Rectal smooth muscle tissue (tissue), 1 donor: ENCODE results near the gene ZNF71.
A peak's percentile ranks its signal among the peaks of the same experiment; 100 is the strongest.
"Not testable (repeated sequence)": the region's sequence is repeated elsewhere in the genome, so short reads cannot be mapped to it uniquely, and the experiment has no call there.

ENCODE experiments used
- H3K27ac ChIP-seq: one replicate; pipeline ENCODE4 v1.7.0; 2013; ENCODE audit warnings: low read depth, low read length, inconsistent platforms
- H3K27me3 ChIP-seq: one replicate; pipeline ENCODE4 v1.7.0; 2013; ENCODE audit warnings: low read length; ENCODE audit not compliant: control insufficient read depth, insufficient read depth
- H3K36me3 ChIP-seq: one replicate; pipeline ENCODE4 v1.7.0; 2013; ENCODE audit warnings: low read length; ENCODE audit not compliant: control insufficient read depth, insufficient read depth
- H3K4me1 ChIP-seq: one replicate; pipeline ENCODE4 v1.7.0; 2013; ENCODE audit warnings: low read length; ENCODE audit not compliant: control insufficient read depth, insufficient read depth
- H3K4me3 ChIP-seq: one replicate; pipeline ENCODE4 v1.7.0; 2013; ENCODE audit warnings: low read length
- H3K9ac ChIP-seq: one replicate; pipeline ENCODE4 v1.7.0; 2013; ENCODE audit warnings: low read length

ZNF71 gene

DNA sequence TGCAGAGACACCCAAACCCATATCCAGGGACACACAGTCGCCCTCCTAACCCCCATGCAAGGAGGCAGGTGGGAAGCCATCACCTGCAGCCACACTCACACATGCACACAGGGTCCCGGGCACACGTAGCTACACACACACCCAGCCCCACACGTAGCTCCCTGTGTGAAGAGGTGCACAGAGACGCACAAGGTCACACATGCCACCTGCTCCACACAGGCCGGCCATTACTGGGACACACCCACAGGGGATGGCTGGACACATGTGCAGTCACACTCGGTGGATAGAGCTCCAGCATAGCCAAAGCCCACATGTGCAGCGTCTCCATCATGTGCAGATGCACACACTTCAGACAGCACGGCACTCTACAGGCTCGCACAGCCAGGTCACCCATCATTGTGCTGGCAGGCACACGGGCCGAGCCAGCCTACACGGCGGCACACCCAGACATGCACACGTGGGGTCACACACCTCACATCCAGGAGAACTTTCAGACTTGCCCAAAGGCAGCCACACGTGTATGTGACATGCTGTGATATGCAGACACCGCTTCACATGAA is 75.4 kb downstream of the ZNF71 start:
- no peaks in the 10 kb centered on the region for H3K36me3 ChIP-seq
- peak overlapping the region; percentile 58 for H3K9ac ChIP-seq
- H3K4me1 ChIP-seq = peaks cover 9% of the 10 kb centered on the region
- peak overlapping the region; percentile 93 for H3K4me3 ChIP-seq
- no peaks in the 10 kb centered on the region for H3K27me3 ChIP-seq
- no peak overlapping the region for H3K27ac ChIP-seq

DNA sequence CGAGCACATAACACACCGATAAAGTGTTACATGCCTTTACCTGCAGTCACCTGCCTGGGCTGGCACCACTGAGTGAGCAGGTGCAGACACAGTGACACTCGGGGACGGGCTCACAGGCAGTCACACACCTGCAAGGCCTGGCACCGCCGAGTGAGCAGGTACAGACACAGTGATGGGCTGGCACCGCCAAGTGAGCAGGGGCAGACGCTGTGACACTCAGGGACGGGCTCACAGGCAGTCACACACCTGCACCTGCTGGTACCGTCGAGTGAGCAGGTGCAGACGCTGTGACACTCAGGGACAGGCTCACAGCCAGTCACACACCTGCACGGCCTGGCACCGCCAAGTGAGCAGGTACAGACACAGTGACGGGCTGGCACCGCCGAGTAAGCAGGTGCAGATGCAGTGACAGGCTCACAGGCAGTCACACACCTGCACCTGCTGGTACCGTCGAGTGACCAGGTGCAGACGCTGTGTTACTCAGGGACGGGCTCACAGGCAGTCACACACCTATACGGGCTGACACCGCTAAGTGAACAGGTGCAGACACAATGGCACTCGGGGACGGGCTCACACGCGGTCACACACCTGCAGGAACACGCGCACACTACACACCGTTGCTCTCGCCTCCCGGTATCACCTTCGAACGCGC is 76.0 kb downstream of the ZNF71 start:
- H3K27me3 ChIP-seq = no peaks in the 10 kb centered on the region
- peak overlapping the region; percentile 11 for H3K27ac ChIP-seq
- no peaks in the 10 kb centered on the region for H3K36me3 ChIP-seq
- peaks cover 9% of the 10 kb centered on the region for H3K4me1 ChIP-seq
- H3K4me3 ChIP-seq = peak overlapping the region; percentile 93
- H3K9ac ChIP-seq = peak overlapping the region; percentile 58

DNA sequence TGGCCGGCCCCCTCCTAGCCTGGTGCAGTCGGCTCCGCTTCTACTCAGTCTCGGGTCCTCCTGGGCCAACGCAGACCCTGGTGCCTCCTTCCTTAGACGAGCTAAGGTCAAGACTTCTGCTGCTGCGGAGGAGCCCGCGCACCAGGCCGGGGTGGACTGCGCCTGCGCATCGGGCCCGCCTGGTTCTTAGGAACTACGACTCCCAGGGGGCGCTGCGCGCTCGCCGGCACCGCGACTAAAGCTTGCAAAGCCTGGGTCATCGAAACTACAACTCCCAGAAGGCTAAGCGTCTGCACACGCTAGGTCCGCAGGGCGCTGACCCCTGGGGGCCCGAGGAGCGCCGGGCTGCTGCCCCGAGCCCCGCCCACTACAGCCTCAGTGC is 76.5 kb downstream of the ZNF71 start, which contains the start of gene ZNF835:
Gene ZNF835 (minus strand): TSS at position 145 of the 382 bp plus-strand sequence. CDS start 6,559 bp downstream, outside the sequence.
- Histone ChIP-seq H3K27me3 (no peaks in the 10 kb centered on the region), H3K27ac (peak within 1 kb of the TSS; percentile 11), H3K9ac (peak within 1 kb of the TSS; percentile 58), H3K4me3 (peak within 1 kb of the TSS; percentile 93), H3K4me1 (peaks cover 9% of the 10 kb centered on the region), H3K36me3 (no peaks in the 10 kb centered on the region)

DNA sequence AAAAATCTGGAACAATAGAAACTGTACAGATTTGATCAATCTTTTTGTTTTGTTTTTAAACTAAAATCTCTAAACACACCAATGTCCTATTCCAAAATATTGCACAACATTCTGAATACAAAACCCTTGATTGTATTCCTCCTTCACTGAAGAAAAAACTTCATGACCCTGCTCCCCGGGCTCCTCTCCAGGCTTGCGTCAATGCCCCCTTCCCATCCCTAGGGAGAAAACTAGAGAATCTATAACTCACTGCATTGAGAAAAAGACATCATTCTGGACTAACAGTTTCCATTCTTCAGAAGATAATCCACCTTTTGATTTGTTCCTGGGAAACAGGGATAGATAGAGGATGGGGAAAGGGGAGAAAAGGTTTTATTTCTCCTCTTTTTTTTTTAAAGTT is 77.5 kb downstream of the ZNF71 start:
- not testable (repeated sequence) for H3K4me3 ChIP-seq, H3K27ac ChIP-seq, H3K36me3 ChIP-seq, H3K4me1 ChIP-seq, H3K9ac ChIP-seq, H3K27me3 ChIP-seq
